ENCODE data around the gene DAZAP1. TPM values are rescaled to one million over a fixed set of nuclear protein-coding genes. Genes with fewer than 3 reads are reported as not detected.

Gene DAZAP1
- total RNA-seq, 1 experiment from 2014 or later = 177 TPM

- Histone ChIP-seq H2AFZ (ENCODE audit: low read length) (0 out of 2 replicates have a peak overlapping the region, but pooled peaks have one; percentile 61), H3K27ac (ENCODE audit: low read length) (no peak overlapping the region), H3K4me1 (ENCODE audit: insufficient read depth, low read length) (peaks cover 10% of the 10 kb centered on the region; the same call in 1 of the 2 replicates), H3K9me3 (ENCODE audit: low read length) (no peaks in the 10 kb centered on the region), H3F3A (ENCODE audit: low read length, unreplicated experiment) (no peaks in the 10 kb centered on the region), H3K36me3 (ENCODE audit: low read depth, low read length) (no peaks in the 10 kb centered on the region), H3K9ac (ENCODE audit: low read length) (no peak overlapping the region), H4K20me1 (ENCODE audit: low read length) (no peaks in the 10 kb centered on the region), H3K9me2 (replicated peaks; ENCODE audit: low read length) (no peaks in the 10 kb centered on the region), H3K79me2 (ENCODE audit: low read length) (no peaks in the 10 kb centered on the region), H3K4me3 (ENCODE audit: low read length) (peak overlapping the region; percentile 53; the same call in 1 of the 2 replicates), H3K27me3 (ENCODE audit: low read length) (peaks cover 15% of the 10 kb centered on the region), H3K4me2 (ENCODE audit: low read length) (peak overlapping the region; percentile 74)
- POLR2A ChIA-PET (ENCODE audit: unreplicated experiment) = no interaction called here
- DNase-seq = peak; percentile 49
- intact Hi-C loops (cut with micrococcal nuclease) = no loop called here
- BruUV-seq (replicated peaks) = no TSS peak
- TF ChIP-seq EZH2phosphoT487 (IDR thresholded peaks at IDR 0.05; ENCODE audit: borderline replicate concordance, low read length) (no peak), EZH2 (IDR thresholded peaks at IDR 0.05; ENCODE audit: low read length, unreplicated experiment) (no peak)
- TF ChIP-seq, protein P1, sequence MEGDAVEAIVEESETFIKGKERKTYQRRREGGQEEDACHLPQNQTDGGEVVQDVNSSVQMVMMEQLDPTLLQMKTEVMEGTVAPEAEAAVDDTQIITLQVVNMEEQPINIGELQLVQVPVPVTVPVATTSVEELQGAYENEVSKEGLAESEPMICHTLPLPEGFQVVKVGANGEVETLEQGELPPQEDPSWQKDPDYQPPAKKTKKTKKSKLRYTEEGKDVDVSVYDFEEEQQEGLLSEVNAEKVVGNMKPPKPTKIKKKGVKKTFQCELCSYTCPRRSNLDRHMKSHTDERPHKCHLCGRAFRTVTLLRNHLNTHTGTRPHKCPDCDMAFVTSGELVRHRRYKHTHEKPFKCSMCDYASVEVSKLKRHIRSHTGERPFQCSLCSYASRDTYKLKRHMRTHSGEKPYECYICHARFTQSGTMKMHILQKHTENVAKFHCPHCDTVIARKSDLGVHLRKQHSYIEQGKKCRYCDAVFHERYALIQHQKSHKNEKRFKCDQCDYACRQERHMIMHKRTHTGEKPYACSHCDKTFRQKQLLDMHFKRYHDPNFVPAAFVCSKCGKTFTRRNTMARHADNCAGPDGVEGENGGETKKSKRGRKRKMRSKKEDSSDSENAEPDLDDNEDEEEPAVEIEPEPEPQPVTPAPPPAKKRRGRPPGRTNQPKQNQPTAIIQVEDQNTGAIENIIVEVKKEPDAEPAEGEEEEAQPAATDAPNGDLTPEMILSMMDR (conservative IDR thresholded peaks at IDR 0.05; ENCODE audit: low read depth, low read length) = no peak
- ATAC-seq = peak; percentile 11
- CTCF ChIA-PET = no interaction called here
These were observed 47.6 kb downstream of the DAZAP1 start for GRCh38 chr19:1455002-1455335.

- peaks cover 14% of the 10 kb centered on the region for H3K27me3 ChIP-seq (ENCODE audit: low read length)
- no peaks in the 10 kb centered on the region for H3K9me2 ChIP-seq (replicated peaks; ENCODE audit: low read length)
- no TSS peak for BruUV-seq (replicated peaks)
- H3K4me1 ChIP-seq (ENCODE audit: insufficient read depth, low read length) = peaks cover 10% of the 10 kb centered on the region; the same call in 1 of the 2 replicates
- DNase-seq (peak; percentile 85), ATAC-seq (peak; percentile 58)
- TF ChIP-seq, protein P1 (conservative IDR thresholded peaks at IDR 0.05; ENCODE audit: low read depth, low read length) = no peak
- TF ChIP-seq EZH2 (IDR thresholded peaks at IDR 0.05; ENCODE audit: low read length, unreplicated experiment) = no peak
- no peak for TF ChIP-seq EZH2phosphoT487 (IDR thresholded peaks at IDR 0.05; ENCODE audit: borderline replicate concordance, low read length)
- no peaks in the 10 kb centered on the region for H3K79me2 ChIP-seq (ENCODE audit: low read length)
- H3K9ac ChIP-seq (ENCODE audit: low read length) = no peak overlapping the region
- peak overlapping the region; percentile 53; the same call in 1 of the 2 replicates for H3K4me3 ChIP-seq (ENCODE audit: low read length)
- ChIA-PET CTCF (no interaction called here), POLR2A (ENCODE audit: unreplicated experiment) (interaction anchor here (0.6 kb wide), 1 partner anchor 429 kb away, joined by 11 read pairs; the partner anchor contains the start of gene CNN2)
- H3K9me3 ChIP-seq (ENCODE audit: low read length) = no peaks in the 10 kb centered on the region
- no peaks in the 10 kb centered on the region for H3K36me3 ChIP-seq (ENCODE audit: low read depth, low read length)
- intact Hi-C loops (cut with micrococcal nuclease) = no loop called here
- no peaks in the 10 kb centered on the region for H3F3A ChIP-seq (ENCODE audit: low read length, unreplicated experiment)
- no peaks in the 10 kb centered on the region for H4K20me1 ChIP-seq (ENCODE audit: low read length)
- H3K27ac ChIP-seq (ENCODE audit: low read length) = no peak overlapping the region
- H3K4me2 ChIP-seq (ENCODE audit: low read length) = peak overlapping the region; percentile 74
- H2AFZ ChIP-seq (ENCODE audit: low read length) = 0 out of 2 replicates have a peak overlapping the region, but pooled peaks have one; percentile 61
These were observed 48.1 kb downstream of the DAZAP1 start for GRCh38 chr19:1455336-1456120.
